ENCODE results near the gene CRYBB1. TPM values are rescaled to one million over a fixed set of nuclear protein-coding genes. Genes with fewer than 3 reads are reported as not detected.

Gene CRYBB1
- total RNA-seq (2021; ENCODE audit: unreplicated experiment) (not detected), Bru-seq, nascent RNA (not detected), BruChase-seq, experiment 1, labeled RNA remaining after a 2-hour chase (not detected), BruChase-seq, experiment 2, labeled RNA remaining after a 6-hour chase (not detected)
- polyA plus RNA-seq (2012; ENCODE audit: insufficient read length): not detected
- long read RNA-seq: 0 reads

GRCh38 chr22:26617271-26618199 is at the start of gene CRYBB1:
CRYBB1 (minus strand) TSS chr22:26618027; CDS start chr22:26616319, 1,708 bp downstream.
- ChIA-PET CTCF (no interaction called here), POLR2A (no interaction called here)
- H3K36me3 ChIP-seq (ENCODE audit: control insufficient read depth, insufficient read depth, low read length): no peaks in the 10 kb centered on the region
- H3K4me3 ChIP-seq (ENCODE audit: low read depth in 2 of 2, low read length in 2 of 2): no peak within 1 kb of the TSS
- H3K27me3 ChIP-seq (ENCODE audit: control insufficient read depth, insufficient read depth, low read length): no peaks in the 10 kb centered on the region
- H3K27ac ChIP-seq (ENCODE audit: low read length): no peak within 1 kb of the TSS
- TF ChIP-seq CTCF (IDR thresholded peaks at IDR 0.05) (no peak), TCF7L2 (IDR thresholded peaks at IDR 0.05; ENCODE audit: low read depth, low read length) (no peak), POLR2AphosphoS5 (IDR thresholded peaks at IDR 0.05; ENCODE audit: low read depth, low read length) (no peak), SIN3A (IDR thresholded peaks at IDR 0.05; ENCODE audit: borderline replicate concordance, insufficient read depth, low read depth, low read length) (no peak), REST (IDR thresholded peaks at IDR 0.05; ENCODE audit: insufficient read depth in 1 of 2, low read depth in 2 of 2, low read length in 1 of 2) (no peak)
- H3K9me3 ChIP-seq (ENCODE audit: control insufficient read depth, insufficient read depth, low read depth, low read length): no peaks in the 10 kb centered on the region
- DNase-seq (ENCODE audit: low read depth, low spot score) (no peak), ATAC-seq (no peak)
- intact Hi-C loops (cut with micrococcal nuclease; ENCODE audit: unreplicated experiment) (no loop called here), in situ Hi-C loops (cut with HindIII; ENCODE audit: low pct_unique_long_range_greater_than_20kb, low sequenced_read_pairs) (no loop called here)
- no peaks in the 10 kb centered on the region for H3K4me1 ChIP-seq (ENCODE audit: control insufficient read depth, insufficient read depth, low read length)
- no TSS peak for BruUV-seq (replicated peaks)

- intact Hi-C loops (cut with micrococcal nuclease; ENCODE audit: unreplicated experiment) (no loop called here), in situ Hi-C loops (cut with HindIII; ENCODE audit: low pct_unique_long_range_greater_than_20kb, low sequenced_read_pairs) (no loop called here)
- no peak for ATAC-seq
- Histone ChIP-seq H3K9me3 (ENCODE audit: control insufficient read depth, insufficient read depth, low read depth, low read length) (no peaks in the 10 kb centered on the region), H3K36me3 (ENCODE audit: control insufficient read depth, insufficient read depth, low read length) (no peaks in the 10 kb centered on the region), H3K4me3 (ENCODE audit: low read depth in 2 of 2, low read length in 2 of 2) (no peak overlapping the region), H3K27me3 (ENCODE audit: control insufficient read depth, insufficient read depth, low read length) (no peaks in the 10 kb centered on the region), H3K27ac (ENCODE audit: low read length) (no peak overlapping the region), H3K4me1 (ENCODE audit: control insufficient read depth, insufficient read depth, low read length) (no peaks in the 10 kb centered on the region)
- CTCF ChIA-PET: interaction anchor here (0.7 kb wide), 2 partner anchors 11 to 246 kb away, joined by 3 to 4 read pairs; no protein-coding TSS in a partner anchor
- no peak for DNase-seq (ENCODE audit: low read depth, low spot score)
- TF ChIP-seq POLR2AphosphoS5 (IDR thresholded peaks at IDR 0.05; ENCODE audit: low read depth, low read length): no peak
- POLR2A ChIA-PET: no interaction called here
- no TSS peak for BruUV-seq (replicated peaks)
Observed at GRCh38 chr22:26667140-26667539, 49.3 kb upstream of the CRYBB1 start.

All from Panc1 (cell line).